Karpas-422 (cell line): ENCODE measurements around the gene PCDH1. TPM values are rescaled to one million over a fixed set of nuclear protein-coding genes. Genes with fewer than 3 reads are reported as not detected.

Experiments
- DNase-seq: peaks from one replicate; pipeline ENCODE4 v3.0.0-alpha.2; 2015
- H2AFZ ChIP-seq: fragments of 200-600 bp; sonication (generic); 2 replicates; pipeline ENCODE4 v1.6.1; 2014; ENCODE audit warnings: antibody characterized with exemption, low read length, mixed read lengths
- H3K27ac ChIP-seq: fragments of 200-600 bp; sonication (generic); 2 replicates; pipeline ENCODE4 v1.5.1; 2014; ENCODE audit warnings: mild to moderate bottlenecking, low read length, moderate library complexity
- H3K27me3 ChIP-seq: fragments of 200-600 bp; sonication (generic); 2 replicates; pipeline ENCODE4 v1.6.1; 2014; ENCODE audit warnings: low read length, mixed read lengths
- H3K36me3 ChIP-seq: fragments of 200-600 bp; sonication (generic); 2 replicates; pipeline ENCODE4 v1.6.1; 2014; ENCODE audit warnings: low read length, mixed read lengths; ENCODE audit not compliant: insufficient read depth
- H3K4me1 ChIP-seq: fragments of 200-600 bp; sonication (generic); 2 replicates; pipeline ENCODE4 v1.6.1; 2014; ENCODE audit warnings: mild to moderate bottlenecking, low read length, mixed read lengths
- H3K4me2 ChIP-seq: fragments of 200-600 bp; sonication (generic); 2 replicates; pipeline ENCODE4 v1.6.1; 2014; ENCODE audit warnings: low read length, low read depth, mild to moderate bottlenecking; ENCODE audit not compliant: poor library complexity, severe bottlenecking
- H3K4me3 ChIP-seq: fragments of 200-600 bp; sonication (generic); 2 replicates; pipeline ENCODE4 v1.5.1; 2014; ENCODE audit warnings: mild to moderate bottlenecking, antibody characterized with exemption, low read length, mixed read lengths
- H3K79me2 ChIP-seq: fragments of 200-600 bp; sonication (generic); 2 replicates; pipeline ENCODE4 v1.6.1; 2014; ENCODE audit warnings: mild to moderate bottlenecking, low read length, mixed read lengths
- H3K9ac ChIP-seq: fragments of 200-600 bp; sonication (generic); 2 replicates; pipeline ENCODE4 v1.6.0; 2014; ENCODE audit warnings: low read length
- H3K9me2 ChIP-seq: fragments of 200-600 bp; sonication (generic), shearing (Covaris generic); replicated peaks from 2 replicates; pipeline ENCODE4 v1.6.0; 2014; ENCODE audit warnings: mild to moderate bottlenecking, low read length, moderate library complexity; ENCODE audit not compliant: insufficient read depth
- H3K9me3 ChIP-seq: fragments of 300-700, 200-600 bp; sonication (generic); 2 replicates; pipeline ENCODE4 v1.6.1; 2014; ENCODE audit warnings: low read length, mixed read lengths
- H4K20me1 ChIP-seq: fragments of 200-600 bp; sonication (generic); 2 replicates; pipeline ENCODE4 v1.6.1; 2014; ENCODE audit warnings: mild to moderate bottlenecking, antibody characterized with exemption, low read length, low read depth; ENCODE audit not compliant: insufficient read depth
- total RNA-seq: library from RNA; depleted of rRNA; stranded (reverse); fragments of >200 nt; shearing (Covaris generic); gene quantifications from 2 replicates; pipeline ENCODE4 v1.2.3, GENCODE V29; 2014; ENCODE audit warnings: low replicate concordance

The PCDH1 gene
- total RNA-seq, 1 experiment from 2014 or later = not detected

- Histone ChIP-seq H3K9ac (peak overlapping the region; percentile 34), H4K20me1 (no peaks in the 10 kb centered on the region), H3K4me1 (peaks cover 28% of the 10 kb centered on the region), H3K27ac (no peak overlapping the region), H3K4me3 (peak overlapping the region; percentile 28; the same call in 1 of the 2 replicates), H2AFZ (peak overlapping the region; percentile 69; the same call in 1 of the 2 replicates), H3K27me3 (no peaks in the 10 kb centered on the region), H3K9me2 (no peaks in the 10 kb centered on the region), H3K36me3 (no peaks in the 10 kb centered on the region), H3K4me2 (peak overlapping the region; percentile 48), H3K9me3 (no peaks in the 10 kb centered on the region), H3K79me2 (no peaks in the 10 kb centered on the region)
- DNase-seq = no peak
Measured at GRCh38 chr5:141850786-141851185, 27.4 kb downstream of the PCDH1 start.

GRCh38 chr5:141850244-141850768 lies 27.9 kb downstream of the PCDH1 start:
- Histone ChIP-seq H3K27ac (peak overlapping the region; percentile 79), H3K9me3 (no peaks in the 10 kb centered on the region), H3K79me2 (no peaks in the 10 kb centered on the region), H3K27me3 (no peaks in the 10 kb centered on the region), H2AFZ (peak overlapping the region; percentile 92), H3K4me3 (peak overlapping the region; percentile 91), H3K4me1 (peaks cover 26% of the 10 kb centered on the region), H3K36me3 (no peaks in the 10 kb centered on the region), H3K9me2 (no peaks in the 10 kb centered on the region), H3K4me2 (peak overlapping the region; percentile 97), H3K9ac (peak overlapping the region; percentile 90), H4K20me1 (no peaks in the 10 kb centered on the region)
- peak; percentile 72 for DNase-seq

GRCh38 chr5:141849415-141850243 lies 28.6 kb downstream of the PCDH1 start:
- no peaks in the 10 kb centered on the region for H3K36me3 ChIP-seq
- H3K79me2 ChIP-seq = no peaks in the 10 kb centered on the region
- peak overlapping the region; percentile 79 for H3K27ac ChIP-seq
- H3K4me2 ChIP-seq = peak overlapping the region; percentile 97
- no peaks in the 10 kb centered on the region for H3K27me3 ChIP-seq
- no peaks in the 10 kb centered on the region for H4K20me1 ChIP-seq
- peak overlapping the region; percentile 91 for H3K4me3 ChIP-seq
- H3K9ac ChIP-seq = peak overlapping the region; percentile 90
- peak; percentile 89 for DNase-seq
- peaks cover 26% of the 10 kb centered on the region for H3K4me1 ChIP-seq
- peak overlapping the region; percentile 92 for H2AFZ ChIP-seq
- no peaks in the 10 kb centered on the region for H3K9me3 ChIP-seq
- no peaks in the 10 kb centered on the region for H3K9me2 ChIP-seq

GRCh38 chr5:141848744-141849414 lies 29.3 kb downstream of the PCDH1 start:
- Histone ChIP-seq H3K4me2 (peak overlapping the region; percentile 97), H3K4me1 (peaks cover 26% of the 10 kb centered on the region), H3K9ac (peak overlapping the region; percentile 90), H3K27me3 (no peaks in the 10 kb centered on the region), H3K79me2 (no peaks in the 10 kb centered on the region), H2AFZ (peak overlapping the region; percentile 88), H3K36me3 (no peaks in the 10 kb centered on the region), H3K27ac (peak overlapping the region; percentile 51; the same call in 1 of the 2 replicates), H4K20me1 (no peaks in the 10 kb centered on the region), H3K9me3 (no peaks in the 10 kb centered on the region), H3K4me3 (peak overlapping the region; percentile 91), H3K9me2 (no peaks in the 10 kb centered on the region)
- DNase-seq = no peak

- Histone ChIP-seq H4K20me1 (no peaks in the 10 kb centered on the region), H2AFZ (no peak overlapping the region), H3K27ac (no peak overlapping the region), H3K9ac (no peak overlapping the region), H3K36me3 (no peaks in the 10 kb centered on the region), H3K9me2 (no peaks in the 10 kb centered on the region), H3K27me3 (no peaks in the 10 kb centered on the region), H3K79me2 (no peaks in the 10 kb centered on the region), H3K4me1 (peaks cover 44% of the 10 kb centered on the region), H3K9me3 (no peaks in the 10 kb centered on the region), H3K4me3 (no peak overlapping the region), H3K4me2 (no peak overlapping the region)
- no peak for DNase-seq
Measured at GRCh38 chr5:141846031-141846430, 32.2 kb downstream of the PCDH1 start.

- Histone ChIP-seq H3K4me3 (no peak overlapping the region), H3K4me2 (no peak overlapping the region), H3K4me1 (peaks cover 46% of the 10 kb centered on the region), H3K36me3 (no peaks in the 10 kb centered on the region), H4K20me1 (no peaks in the 10 kb centered on the region), H3K9me2 (no peaks in the 10 kb centered on the region), H3K27me3 (no peaks in the 10 kb centered on the region), H3K79me2 (no peaks in the 10 kb centered on the region), H2AFZ (no peak overlapping the region), H3K9ac (0 out of 2 replicates have a peak overlapping the region, but pooled peaks have one; percentile 15), H3K9me3 (no peaks in the 10 kb centered on the region), H3K27ac (no peak overlapping the region)
- DNase-seq = peak; percentile 76
Measured at GRCh38 chr5:141845371-141845851, 32.8 kb downstream of the PCDH1 start.

- no peaks in the 10 kb centered on the region for H3K9me2 ChIP-seq
- no peaks in the 10 kb centered on the region for H3K36me3 ChIP-seq
- peaks cover 47% of the 10 kb centered on the region for H3K4me1 ChIP-seq
- no peak for DNase-seq
- no peak overlapping the region for H3K9ac ChIP-seq
- no peak overlapping the region for H3K4me2 ChIP-seq
- no peaks in the 10 kb centered on the region for H3K9me3 ChIP-seq
- H2AFZ ChIP-seq = no peak overlapping the region
- no peaks in the 10 kb centered on the region for H4K20me1 ChIP-seq
- no peaks in the 10 kb centered on the region for H3K27me3 ChIP-seq
- H3K27ac ChIP-seq = no peak overlapping the region
- no peaks in the 10 kb centered on the region for H3K79me2 ChIP-seq
- H3K4me3 ChIP-seq = no peak overlapping the region
Measured at GRCh38 chr5:141844414-141845097, 33.7 kb downstream of the PCDH1 start.
